GM23248 (cell line): ENCODE measurements around the gene TP63.

Source experiments
- EZH2 ChIP-seq: fragments of 200-600 bp; sonication (generic); IDR thresholded peaks from 2 replicates; pipeline ENCODE4 v1.6.1; 2018; ENCODE audit warnings: antibody characterized with exemption, mild to moderate bottlenecking; ENCODE audit not compliant: insufficient read depth, poor library complexity, severe bottlenecking
- EZH2phosphoT487 ChIP-seq: fragments of 200-600 bp; sonication (generic); IDR thresholded peaks from 2 replicates; pipeline ENCODE4 v1.6.1; 2018; ENCODE audit warnings: antibody characterized with exemption, moderate library complexity, mild to moderate bottlenecking, low read depth; ENCODE audit not compliant: insufficient read depth

GRCh38 chr3:189756582-189757078 is 125.4 kb downstream of the TP63 start:
- TF ChIP-seq EZH2 (no peak), EZH2phosphoT487 (no peak)
